A549 (cell line): Measurements from ENCODE around the gene CCDC85C.

Experiments
- KDM5A ChIP-seq: fragments of 200-600 bp; sonication (generic); IDR thresholded peaks from 2 replicates; pipeline ENCODE4 v1.6.1; 2016; ENCODE audit warnings: antibody characterized with exemption, mild to moderate bottlenecking
- MYC ChIP-seq: IDR thresholded peaks from 2 replicates; pipeline ENCODE4 v1.6.1; 2012; ENCODE audit warnings: mild to moderate bottlenecking, inconsistent platforms, low read length, improper control_type of control experiment, borderline replicate concordance

DNA sequence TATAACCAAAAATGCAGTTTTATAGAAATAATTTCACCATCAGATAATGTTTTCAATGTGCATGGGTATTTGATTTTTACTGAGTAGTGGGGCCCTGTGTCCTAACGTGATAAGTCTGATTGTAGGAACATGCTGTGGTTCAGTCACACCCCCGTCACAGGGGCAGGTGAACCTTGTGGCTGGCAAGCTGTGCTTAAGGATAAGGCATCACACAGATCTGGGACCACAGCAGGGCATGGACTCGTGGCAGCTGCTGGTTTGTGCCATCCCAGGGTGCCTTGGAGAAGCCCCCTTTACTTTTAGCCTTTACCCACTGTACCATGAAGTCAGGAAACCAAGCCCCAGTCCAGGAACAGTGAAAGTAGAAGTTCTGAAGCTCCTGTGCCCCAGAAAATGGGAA lies 106.1 kb downstream of the CCDC85C start:
- TF ChIP-seq KDM5A (no peak), MYC (no peak)
